Activated naive CD8-positive, alpha-beta T cell (primary cell): Measurements from ENCODE around the gene MYCBPAP.

Experiments used
- H3K27ac Mint-ChIP-seq: one replicate; pipeline ENCODE4 v1.8.0; 2021; ENCODE audit warnings: mixed read lengths
- H3K27me3 Mint-ChIP-seq: one replicate; pipeline ENCODE4 v1.8.0; 2021; ENCODE audit warnings: mixed read lengths
- H3K36me3 Mint-ChIP-seq: one replicate; pipeline ENCODE4 v1.8.0; 2021; ENCODE audit warnings: mixed read lengths
- H3K4me1 Mint-ChIP-seq: one replicate; pipeline ENCODE4 v1.8.0; 2021; ENCODE audit warnings: low read depth, mixed read lengths
- H3K4me3 Mint-ChIP-seq: one replicate; pipeline ENCODE4 v1.8.0; 2021; ENCODE audit warnings: mild to moderate bottlenecking, mixed read lengths
- H3K9me3 Mint-ChIP-seq: one replicate; pipeline ENCODE4 v1.8.0; 2021; ENCODE audit warnings: low read depth, mixed read lengths

The MYCBPAP gene

GRCh38 chr17:50477976-50478375 lies 30.3 kb upstream of the MYCBPAP start:
- Mint-ChIP-seq H3K36me3 (peaks cover 2% of the 10 kb centered on the region), H3K27me3 (no peaks in the 10 kb centered on the region), H3K4me1 (peaks cover 24% of the 10 kb centered on the region), H3K4me3 (peak overlapping the region; percentile 83), H3K27ac (peak overlapping the region; percentile 97), H3K9me3 (no peaks in the 10 kb centered on the region)

- Mint-ChIP-seq H3K4me3 (peak within 1 kb of the TSS; percentile 96), H3K9me3 (no peaks in the 10 kb centered on the region), H3K27me3 (no peaks in the 10 kb centered on the region), H3K27ac (peak within 1 kb of the TSS; percentile 97), H3K4me1 (peaks cover 24% of the 10 kb centered on the region), H3K36me3 (peaks cover 2% of the 10 kb centered on the region)
Measured at GRCh38 chr17:50478391-50479381, 29.6 kb upstream of the MYCBPAP start, which contains the start of gene RSAD1. Gene RSAD1, plus strand, starts transcription at chr17:50478860. Its CDS starts 25 bp downstream, at chr17:50478885.

DNA sequence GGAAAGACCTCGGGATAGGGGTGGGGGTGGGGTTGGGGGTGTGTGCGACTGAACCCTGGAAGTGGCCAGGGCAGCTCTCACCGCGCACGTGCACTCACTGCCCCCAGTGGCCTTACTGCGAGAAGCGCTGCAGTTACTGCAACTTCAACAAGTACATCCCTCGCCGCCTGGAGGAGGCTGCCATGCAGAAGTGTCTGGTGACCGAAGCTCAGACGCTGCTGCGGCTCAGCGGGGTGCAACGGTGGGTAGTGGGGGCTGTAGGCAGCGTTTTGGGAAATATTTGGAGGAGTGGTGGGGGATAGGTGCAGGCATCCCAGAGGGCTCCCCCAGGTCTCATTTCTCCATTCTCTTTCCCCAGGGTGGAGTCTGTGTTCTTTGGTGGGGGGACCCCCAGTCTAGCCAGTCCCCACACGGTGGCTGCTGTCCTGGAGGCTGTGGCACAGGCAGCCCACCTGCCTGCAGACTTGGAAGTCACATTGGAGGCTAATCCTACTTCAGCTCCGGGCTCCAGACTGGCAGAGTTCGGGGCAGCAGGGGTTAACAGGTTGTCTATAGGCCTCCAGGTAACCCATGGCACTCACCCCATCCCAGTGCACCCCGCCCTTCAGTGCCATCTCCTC lies 28.6 kb upstream of the MYCBPAP start:
- peak overlapping the region; percentile 96 for H3K4me3 Mint-ChIP-seq
- peak overlapping the region; percentile 87 for H3K27ac Mint-ChIP-seq
- no peaks in the 10 kb centered on the region for H3K9me3 Mint-ChIP-seq
- peaks cover 2% of the 10 kb centered on the region for H3K36me3 Mint-ChIP-seq
- peaks cover 24% of the 10 kb centered on the region for H3K4me1 Mint-ChIP-seq
- H3K27me3 Mint-ChIP-seq, result no peaks in the 10 kb centered on the region

- Mint-ChIP-seq H3K4me3 (peak overlapping the region; percentile 96), H3K27me3 (no peaks in the 10 kb centered on the region), H3K9me3 (no peaks in the 10 kb centered on the region), H3K36me3 (peaks cover 2% of the 10 kb centered on the region), H3K27ac (peak overlapping the region; percentile 16), H3K4me1 (peaks cover 24% of the 10 kb centered on the region)
Measured at GRCh38 chr17:50480142-50480764, 28.0 kb upstream of the MYCBPAP start.

GRCh38 chr17:50480854-50481490 lies 27.3 kb upstream of the MYCBPAP start:
- Mint-ChIP-seq H3K4me3 (peak overlapping the region; percentile 96), H3K27me3 (no peaks in the 10 kb centered on the region), H3K9me3 (no peaks in the 10 kb centered on the region), H3K27ac (no peak overlapping the region), H3K4me1 (peaks cover 24% of the 10 kb centered on the region), H3K36me3 (peaks cover 2% of the 10 kb centered on the region)

DNA sequence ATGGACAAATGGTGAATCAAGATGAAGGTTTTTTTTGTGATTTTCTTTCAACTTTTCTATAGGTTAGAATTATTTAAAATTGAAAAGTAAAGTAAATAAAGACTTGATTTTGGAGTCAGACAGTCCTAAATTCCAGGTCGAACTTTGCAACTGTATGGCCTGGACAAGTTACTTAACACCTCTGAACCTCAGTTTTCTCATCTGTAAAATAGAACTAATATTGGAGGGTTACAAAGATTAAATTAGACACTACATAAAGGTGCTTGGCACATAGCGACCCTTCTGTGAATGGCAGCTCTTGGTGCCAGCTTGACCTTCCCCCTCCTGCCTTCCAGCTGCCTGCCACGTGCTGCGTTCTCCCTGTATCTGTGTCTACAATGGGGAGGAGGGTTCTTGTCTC lies 26.6 kb upstream of the MYCBPAP start:
- no peaks in the 10 kb centered on the region for H3K9me3 Mint-ChIP-seq
- H3K27ac Mint-ChIP-seq, result no peak overlapping the region
- H3K27me3 Mint-ChIP-seq, result no peaks in the 10 kb centered on the region
- H3K4me1 Mint-ChIP-seq, result peaks cover 24% of the 10 kb centered on the region
- H3K4me3 Mint-ChIP-seq, result no peak overlapping the region
- H3K36me3 Mint-ChIP-seq, result peaks cover 2% of the 10 kb centered on the region

GRCh38 chr17:50482110-50482509 lies 26.1 kb upstream of the MYCBPAP start:
- Mint-ChIP-seq H3K9me3 (no peaks in the 10 kb centered on the region), H3K36me3 (peaks cover 2% of the 10 kb centered on the region), H3K27ac (no peak overlapping the region), H3K4me1 (peaks cover 24% of the 10 kb centered on the region), H3K4me3 (no peak overlapping the region), H3K27me3 (no peaks in the 10 kb centered on the region)

- Mint-ChIP-seq H3K36me3 (peaks cover 2% of the 10 kb centered on the region), H3K27ac (no peak overlapping the region), H3K9me3 (no peaks in the 10 kb centered on the region), H3K4me1 (peaks cover 27% of the 10 kb centered on the region), H3K27me3 (no peaks in the 10 kb centered on the region), H3K4me3 (no peak overlapping the region)
Measured at GRCh38 chr17:50482516-50482915, 25.7 kb upstream of the MYCBPAP start.

DNA sequence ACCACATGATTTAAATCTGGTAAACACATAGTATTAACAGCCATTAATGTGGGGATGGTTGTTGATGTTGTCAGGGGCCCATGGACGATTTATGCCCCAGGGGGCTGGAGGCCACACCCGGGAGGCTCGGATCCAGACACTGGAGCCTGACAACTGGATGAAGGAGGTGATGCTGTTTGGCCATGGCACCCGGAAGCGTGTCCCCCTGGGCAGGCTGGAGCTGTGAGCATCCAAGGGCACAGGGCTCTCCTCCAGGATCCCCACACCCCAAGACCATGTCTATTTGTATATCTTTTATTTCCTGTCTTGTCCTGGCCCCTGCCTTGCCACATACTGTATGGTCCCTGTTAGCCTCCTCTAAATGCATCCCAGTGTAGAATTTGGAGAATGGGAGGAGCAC lies 25.0 kb upstream of the MYCBPAP start:
- no peak overlapping the region for H3K27ac Mint-ChIP-seq
- no peaks in the 10 kb centered on the region for H3K9me3 Mint-ChIP-seq
- H3K36me3 Mint-ChIP-seq, result peaks cover 2% of the 10 kb centered on the region
- H3K27me3 Mint-ChIP-seq, result no peaks in the 10 kb centered on the region
- peaks cover 23% of the 10 kb centered on the region for H3K4me1 Mint-ChIP-seq
- H3K4me3 Mint-ChIP-seq, result no peak overlapping the region

- Mint-ChIP-seq H3K4me3 (no peak overlapping the region), H3K27me3 (no peaks in the 10 kb centered on the region), H3K36me3 (peaks cover 2% of the 10 kb centered on the region), H3K9me3 (no peaks in the 10 kb centered on the region), H3K4me1 (peaks cover 18% of the 10 kb centered on the region), H3K27ac (no peak overlapping the region)
Measured at GRCh38 chr17:50484386-50485155, 23.7 kb upstream of the MYCBPAP start.

- Mint-ChIP-seq H3K27me3 (no peaks in the 10 kb centered on the region), H3K4me1 (peaks cover 6% of the 10 kb centered on the region), H3K4me3 (no peak overlapping the region), H3K9me3 (no peaks in the 10 kb centered on the region), H3K36me3 (peaks cover 4% of the 10 kb centered on the region), H3K27ac (no peak overlapping the region)
Measured at GRCh38 chr17:50487213-50488096, 20.8 kb upstream of the MYCBPAP start.

- Mint-ChIP-seq H3K4me1 (peaks cover 2% of the 10 kb centered on the region), H3K9me3 (no peaks in the 10 kb centered on the region), H3K36me3 (peaks cover 2% of the 10 kb centered on the region), H3K27ac (no peak overlapping the region), H3K4me3 (no peak overlapping the region), H3K27me3 (no peaks in the 10 kb centered on the region)
Measured at GRCh38 chr17:50488880-50489279, 19.4 kb upstream of the MYCBPAP start.

DNA sequence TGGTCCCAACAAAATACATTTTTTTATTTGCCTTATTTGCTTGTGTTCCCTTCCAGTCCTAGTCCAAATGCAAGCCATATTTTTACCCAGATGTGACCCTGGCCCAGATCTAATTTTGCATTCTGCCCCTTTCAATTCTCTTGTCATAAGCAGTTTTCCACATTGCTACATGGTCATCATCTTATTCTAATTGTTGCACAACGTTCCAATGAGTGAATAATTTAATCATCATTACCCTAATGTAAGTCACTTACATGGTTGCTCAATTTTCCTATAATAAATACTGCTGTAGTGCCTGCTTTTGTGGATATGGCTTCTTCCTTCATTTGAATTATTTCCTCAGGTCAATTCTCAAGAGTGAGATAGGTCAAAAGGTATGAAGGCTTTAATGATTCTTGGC lies 16.7 kb upstream of the MYCBPAP start:
- no peaks in the 10 kb centered on the region for H3K27me3 Mint-ChIP-seq
- H3K27ac Mint-ChIP-seq, result no peak overlapping the region
- H3K4me3 Mint-ChIP-seq, result no peak overlapping the region
- H3K36me3 Mint-ChIP-seq, result peaks cover 2% of the 10 kb centered on the region
- H3K9me3 Mint-ChIP-seq, result no peaks in the 10 kb centered on the region
- peaks cover 2% of the 10 kb centered on the region for H3K4me1 Mint-ChIP-seq
